Measurements from ENCODE around the gene KIFC3.
"Not testable (repeated sequence)": the region's sequence is repeated elsewhere in the genome, so short reads cannot be mapped to it uniquely, and the experiment has no call there.

The KIFC3 gene

GRCh38 chr16:57802341-57803133 is at the start of gene KIFC3:
KIFC3 (minus strand) TSS chr16:57802491; CDS start chr16:57798243, 4,248 bp downstream.
- TF ChIP-seq, protein P1, sequence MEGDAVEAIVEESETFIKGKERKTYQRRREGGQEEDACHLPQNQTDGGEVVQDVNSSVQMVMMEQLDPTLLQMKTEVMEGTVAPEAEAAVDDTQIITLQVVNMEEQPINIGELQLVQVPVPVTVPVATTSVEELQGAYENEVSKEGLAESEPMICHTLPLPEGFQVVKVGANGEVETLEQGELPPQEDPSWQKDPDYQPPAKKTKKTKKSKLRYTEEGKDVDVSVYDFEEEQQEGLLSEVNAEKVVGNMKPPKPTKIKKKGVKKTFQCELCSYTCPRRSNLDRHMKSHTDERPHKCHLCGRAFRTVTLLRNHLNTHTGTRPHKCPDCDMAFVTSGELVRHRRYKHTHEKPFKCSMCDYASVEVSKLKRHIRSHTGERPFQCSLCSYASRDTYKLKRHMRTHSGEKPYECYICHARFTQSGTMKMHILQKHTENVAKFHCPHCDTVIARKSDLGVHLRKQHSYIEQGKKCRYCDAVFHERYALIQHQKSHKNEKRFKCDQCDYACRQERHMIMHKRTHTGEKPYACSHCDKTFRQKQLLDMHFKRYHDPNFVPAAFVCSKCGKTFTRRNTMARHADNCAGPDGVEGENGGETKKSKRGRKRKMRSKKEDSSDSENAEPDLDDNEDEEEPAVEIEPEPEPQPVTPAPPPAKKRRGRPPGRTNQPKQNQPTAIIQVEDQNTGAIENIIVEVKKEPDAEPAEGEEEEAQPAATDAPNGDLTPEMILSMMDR (IDR thresholded peaks at IDR 0.05; ENCODE audit: low read depth, low read length) = no peak
- TF ChIP-seq POLR2A (IDR thresholded peaks at IDR 0.05; ENCODE audit: extremely low read depth, insufficient read length) (peak; percentile 34), MAX (IDR thresholded peaks at IDR 0.05; ENCODE audit: low read depth, low read length) (peak; percentile 90), MYC (IDR thresholded peaks at IDR 0.05; ENCODE audit: low read depth, low read length) (peak; percentile 67)
- peak within 1 kb of the TSS; percentile 81 for H3K4me3 ChIP-seq (ENCODE audit: low read depth, low read length)
- peak; percentile 92 for DNase-seq (ENCODE audit: low read depth)

DNA sequence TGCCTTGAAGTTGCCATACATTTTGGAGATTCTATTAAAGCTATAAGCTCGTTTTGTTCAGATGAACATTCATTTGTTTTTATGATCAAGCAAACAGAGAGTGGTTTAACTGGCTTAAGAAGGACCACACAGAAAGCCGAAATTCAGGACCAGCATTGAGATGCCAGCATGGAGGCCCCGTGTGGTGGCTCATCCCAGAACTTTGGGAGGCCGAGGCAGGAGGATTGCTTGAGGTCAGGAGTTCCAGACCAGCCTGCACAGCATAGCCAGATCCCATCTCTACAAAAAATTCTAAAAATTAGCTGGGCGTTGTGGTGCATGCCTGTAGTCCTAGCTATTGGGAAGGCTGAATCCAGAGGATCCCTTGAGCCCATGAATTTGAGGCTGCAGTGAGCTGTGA is 45.9 kb upstream of the KIFC3 start:
- H3K4me3 ChIP-seq (ENCODE audit: low read depth, low read length) = no peak overlapping the region
- DNase-seq (ENCODE audit: low read depth) = no peak
- no peak for TF ChIP-seq POLR2A (IDR thresholded peaks at IDR 0.05; ENCODE audit: extremely low read depth, insufficient read length)
- TF ChIP-seq, protein P1 (IDR thresholded peaks at IDR 0.05; ENCODE audit: low read depth, low read length) = no peak
- no peak for TF ChIP-seq MAX (IDR thresholded peaks at IDR 0.05; ENCODE audit: low read depth, low read length)
- no peak for TF ChIP-seq MYC (IDR thresholded peaks at IDR 0.05; ENCODE audit: low read depth, low read length)

DNA sequence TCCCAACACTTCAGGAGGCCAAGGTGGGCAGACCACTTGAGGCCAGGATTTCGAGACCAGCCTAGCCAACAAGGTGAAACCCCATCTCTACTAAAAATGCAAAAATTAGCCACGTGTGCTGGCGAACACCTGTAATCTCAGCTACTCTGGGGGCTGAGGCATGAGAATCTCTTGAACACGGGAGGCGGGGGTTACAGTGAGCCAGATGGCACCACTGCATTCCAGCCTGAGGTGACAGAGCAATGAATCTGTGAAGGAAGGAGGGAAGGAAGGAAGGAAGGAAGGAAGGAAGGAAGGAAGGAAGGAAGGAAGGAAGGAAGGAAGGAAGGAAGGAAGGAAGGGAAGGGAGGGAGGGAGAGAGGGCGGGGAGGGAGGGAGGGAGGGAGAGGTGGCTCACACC is 44.6 kb upstream of the KIFC3 start:
- not testable (repeated sequence) for H3K4me3 ChIP-seq (ENCODE audit: low read depth, low read length); DNase-seq (ENCODE audit: low read depth)

DNA sequence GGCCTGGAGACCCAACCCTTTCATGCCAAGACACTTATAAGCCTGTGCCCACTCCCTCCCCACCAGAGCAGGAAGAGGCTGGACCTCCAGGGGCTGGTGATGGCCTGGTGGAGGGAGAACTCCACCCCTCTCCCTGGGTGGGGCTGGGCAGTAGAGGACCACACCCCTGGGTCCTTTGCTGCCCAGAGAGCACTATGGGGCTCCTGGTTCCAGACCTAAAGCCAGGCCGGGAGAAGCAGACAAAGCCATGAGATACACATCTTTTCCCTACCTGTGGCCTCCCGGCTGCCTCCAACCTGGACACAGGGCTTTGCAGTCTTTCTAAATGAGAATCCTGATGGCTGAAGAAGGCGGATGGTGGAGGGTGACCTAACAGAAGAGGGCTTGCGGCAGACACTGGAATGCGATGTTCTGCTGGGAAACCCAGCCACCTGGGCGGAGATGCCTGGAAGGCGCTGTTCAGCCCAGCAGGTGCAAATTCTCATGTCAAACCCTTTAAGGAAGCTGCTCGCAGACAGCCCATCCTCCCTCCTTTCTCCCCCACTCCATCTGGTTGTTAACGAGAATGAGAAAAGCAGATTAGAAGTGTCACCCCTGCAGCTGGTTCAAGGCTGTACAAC is 43.9 kb upstream of the KIFC3 start:
- TF ChIP-seq MYC (IDR thresholded peaks at IDR 0.05; ENCODE audit: low read depth, low read length) (no peak), POLR2A (IDR thresholded peaks at IDR 0.05; ENCODE audit: extremely low read depth, insufficient read length) (no peak)
- DNase-seq (ENCODE audit: low read depth) = no peak
- no peak overlapping the region for H3K4me3 ChIP-seq (ENCODE audit: low read depth, low read length)

DNA sequence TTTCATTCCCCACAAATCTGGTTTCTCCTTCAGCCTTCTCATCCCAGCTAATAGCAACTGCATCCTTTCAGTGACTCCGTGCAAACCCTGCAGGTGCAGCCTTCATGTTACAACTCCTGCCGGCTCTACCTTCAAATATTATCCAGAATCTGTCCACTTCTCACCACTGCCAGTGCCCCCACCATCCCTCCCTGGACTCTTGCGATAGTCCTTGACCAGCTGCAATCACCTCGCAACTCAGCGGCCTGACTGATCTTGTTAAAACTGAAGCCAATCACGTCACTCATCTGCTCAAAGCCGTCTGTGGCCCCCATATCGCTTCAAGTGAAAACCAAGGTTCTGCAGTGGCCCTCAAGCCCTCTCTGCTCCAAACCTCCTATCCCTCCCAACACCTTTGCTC is 42.8 kb upstream of the KIFC3 start:
- no peak overlapping the region for H3K4me3 ChIP-seq (ENCODE audit: low read depth, low read length)
- no peak for DNase-seq (ENCODE audit: low read depth)
- TF ChIP-seq MAX (IDR thresholded peaks at IDR 0.05; ENCODE audit: low read depth, low read length) (no peak), MYC (IDR thresholded peaks at IDR 0.05; ENCODE audit: low read depth, low read length) (no peak), POLR2A (IDR thresholded peaks at IDR 0.05; ENCODE audit: extremely low read depth, insufficient read length) (no peak)
- TF ChIP-seq, protein P1 (IDR thresholded peaks at IDR 0.05; ENCODE audit: low read depth, low read length) = no peak

DNA sequence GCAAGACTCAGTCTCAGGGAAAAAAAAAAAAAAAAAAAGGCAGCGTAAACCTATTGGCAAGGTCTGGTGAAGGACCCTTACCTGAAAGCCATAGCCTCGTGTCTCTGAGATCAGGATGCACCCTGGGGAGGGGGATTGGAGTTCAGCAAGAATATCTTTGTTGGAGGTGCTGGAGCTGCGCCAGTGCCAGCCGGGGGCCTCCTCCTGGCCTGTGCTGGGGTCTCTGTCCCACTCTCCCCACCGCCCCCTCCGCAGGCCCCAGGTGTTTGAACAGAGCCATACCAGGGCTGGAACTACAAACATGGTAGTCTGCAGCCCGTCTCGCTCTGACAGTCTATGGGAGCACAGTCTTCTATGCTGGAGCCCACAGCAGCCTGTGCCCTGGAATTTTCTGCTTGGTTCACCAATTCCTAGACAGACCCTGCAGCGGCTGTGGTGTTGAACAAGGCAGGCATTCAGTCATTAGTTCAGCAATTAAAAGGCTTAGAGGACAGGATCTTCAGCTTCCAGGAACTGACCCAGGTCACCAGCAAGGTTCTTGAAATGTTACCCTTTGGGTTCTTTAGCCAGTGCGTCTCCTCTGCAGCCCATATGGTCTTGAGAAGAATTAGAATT is 42.2 kb upstream of the KIFC3 start:
- H3K4me3 ChIP-seq (ENCODE audit: low read depth, low read length) = no peak overlapping the region
- TF ChIP-seq, protein P1 (IDR thresholded peaks at IDR 0.05; ENCODE audit: low read depth, low read length) = no peak
- TF ChIP-seq MAX (IDR thresholded peaks at IDR 0.05; ENCODE audit: low read depth, low read length) = no peak
- no peak for TF ChIP-seq MYC (IDR thresholded peaks at IDR 0.05; ENCODE audit: low read depth, low read length)
- TF ChIP-seq POLR2A (IDR thresholded peaks at IDR 0.05; ENCODE audit: extremely low read depth, insufficient read length) = no peak
- no peak for DNase-seq (ENCODE audit: low read depth)
